DMS153 treated with DMSO at 0.1 percent for 48 hours (cell line): ENCODE results near the gene ZBTB43.
"Not testable (repeated sequence)": the region's sequence is repeated elsewhere in the genome, so short reads cannot be mapped to it uniquely, and the experiment has no call there.

Experiments
- DNase-seq: peaks from one replicate; lab custom pipeline; 2025; ENCODE audit not compliant: unreplicated experiment; lab: John Stamatoyannopoulos, UW

The ZBTB43 gene, protein sequence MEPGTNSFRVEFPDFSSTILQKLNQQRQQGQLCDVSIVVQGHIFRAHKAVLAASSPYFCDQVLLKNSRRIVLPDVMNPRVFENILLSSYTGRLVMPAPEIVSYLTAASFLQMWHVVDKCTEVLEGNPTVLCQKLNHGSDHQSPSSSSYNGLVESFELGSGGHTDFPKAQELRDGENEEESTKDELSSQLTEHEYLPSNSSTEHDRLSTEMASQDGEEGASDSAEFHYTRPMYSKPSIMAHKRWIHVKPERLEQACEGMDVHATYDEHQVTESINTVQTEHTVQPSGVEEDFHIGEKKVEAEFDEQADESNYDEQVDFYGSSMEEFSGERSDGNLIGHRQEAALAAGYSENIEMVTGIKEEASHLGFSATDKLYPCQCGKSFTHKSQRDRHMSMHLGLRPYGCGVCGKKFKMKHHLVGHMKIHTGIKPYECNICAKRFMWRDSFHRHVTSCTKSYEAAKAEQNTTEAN

DNA sequence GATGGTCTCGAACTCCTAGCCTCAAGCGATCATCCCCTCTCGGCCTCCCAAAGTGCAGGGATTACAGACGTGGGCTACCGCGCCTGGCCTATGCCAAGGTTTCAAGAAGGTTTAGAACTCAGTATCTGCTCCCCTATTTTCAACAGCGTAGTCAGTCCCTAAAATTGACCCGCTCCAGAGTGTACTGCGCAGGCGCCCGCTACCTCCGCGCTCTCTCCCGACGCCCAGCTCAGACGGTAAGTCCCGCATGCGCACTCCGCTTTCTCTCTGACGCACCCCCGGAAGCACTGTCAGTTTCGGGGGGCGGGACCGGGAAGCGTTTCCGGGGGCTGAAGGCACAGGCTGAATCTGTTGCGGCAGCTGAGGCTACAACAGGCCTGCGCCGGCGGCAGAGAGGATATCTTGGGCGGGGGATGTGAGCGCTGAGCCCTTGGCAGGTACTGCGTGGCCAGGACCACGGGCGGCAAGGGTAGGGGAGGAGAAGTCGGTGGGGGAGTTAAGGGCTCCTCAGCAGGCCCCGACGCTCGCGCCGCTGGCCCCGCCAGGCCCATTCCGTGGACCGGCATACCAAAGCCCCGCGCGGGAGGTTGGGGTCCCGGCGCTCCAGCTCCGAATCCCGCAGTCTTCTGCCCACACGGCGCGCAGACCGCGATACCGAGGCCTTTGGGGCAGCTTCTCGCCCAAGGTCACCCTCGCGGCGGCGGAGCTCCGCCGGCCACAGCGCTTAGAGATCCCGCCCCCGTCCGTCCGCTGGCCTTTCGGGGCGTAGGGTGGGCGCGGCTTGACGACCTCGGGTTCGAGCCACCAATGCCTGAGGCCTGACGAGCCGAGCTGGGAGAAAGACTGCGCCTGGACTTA is at the start of gene ZBTB43:
ZBTB43 (plus strand) TSS at position 345 of the 858 bp plus-strand sequence. CDS start 27,470 bp downstream, outside the sequence.
- DNase-seq: peak; percentile 84

DNA sequence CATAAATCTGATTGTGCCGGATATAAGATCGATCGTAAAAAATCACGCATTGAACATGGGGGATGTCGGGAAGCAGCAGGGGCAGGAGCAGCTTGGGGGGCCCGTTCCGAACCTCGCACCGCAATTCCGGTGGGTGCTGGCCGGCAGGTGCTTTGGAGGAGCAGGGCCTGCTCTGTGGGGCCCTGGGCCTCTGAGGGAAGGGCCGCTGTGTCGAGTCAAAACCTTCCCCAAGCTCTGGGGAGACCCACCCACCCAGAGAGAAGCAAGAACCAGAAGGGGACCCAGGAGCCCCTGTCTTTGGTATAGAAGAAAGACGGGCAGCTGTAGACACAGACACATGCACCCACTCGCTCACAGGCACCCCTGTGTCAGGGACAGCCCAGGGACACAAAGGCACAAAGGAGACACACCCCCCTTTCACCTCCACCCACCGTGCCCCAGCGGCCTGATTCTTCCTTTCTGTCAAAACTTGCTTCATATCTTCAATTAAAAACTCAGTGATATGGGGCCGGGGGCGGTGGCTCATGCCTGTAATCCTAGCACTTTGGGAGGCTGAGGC is 49.4 kb upstream of the ZBTB43 start:
- no peak for DNase-seq

DNA sequence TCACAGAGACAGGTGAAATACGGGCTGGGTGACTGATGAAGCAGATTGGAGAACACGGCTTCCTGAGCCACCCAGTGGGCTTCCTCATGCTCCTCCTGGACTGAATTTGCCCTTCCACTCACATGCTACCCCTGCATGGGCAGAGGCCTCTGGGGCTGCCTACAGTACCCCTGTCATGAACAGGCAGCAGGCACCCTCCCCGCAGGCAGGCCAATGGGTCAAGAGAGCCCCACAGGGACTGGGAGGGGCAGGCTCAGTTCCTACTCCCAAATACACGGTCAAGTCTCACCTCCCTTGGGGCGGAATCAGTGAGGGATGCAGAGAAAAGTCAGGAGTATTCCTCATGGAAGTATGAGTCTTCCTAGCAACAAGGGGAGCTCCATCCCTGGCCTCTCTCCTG is 48.6 kb upstream of the ZBTB43 start:
- no peak for DNase-seq

DNA sequence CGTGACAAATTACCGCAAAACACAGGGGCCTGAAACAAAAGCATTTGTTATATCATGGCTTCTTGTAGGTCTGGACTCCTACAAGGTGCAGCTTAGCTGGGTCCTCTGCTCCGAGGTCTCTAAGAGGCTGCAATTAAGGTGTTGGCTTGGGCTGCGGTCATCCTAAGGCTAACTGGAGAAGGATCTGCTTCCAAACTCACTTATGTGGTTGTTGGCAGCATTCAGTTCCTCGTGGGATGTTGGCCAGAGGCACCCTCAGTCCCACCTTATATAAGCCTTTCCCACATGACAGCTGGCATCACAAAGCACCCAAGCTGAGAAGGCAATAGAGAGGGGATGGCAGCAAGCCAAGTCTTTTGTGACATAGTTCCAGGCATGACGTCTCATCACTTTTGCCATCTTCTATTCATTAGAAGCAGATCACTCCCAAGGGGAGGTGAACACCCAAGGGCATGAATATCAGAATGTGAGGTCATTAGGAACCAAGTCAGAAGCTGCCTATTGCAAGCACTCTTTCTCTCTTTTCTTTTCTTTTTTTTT is 47.9 kb upstream of the ZBTB43 start:
- peak; percentile 51 for DNase-seq

DNA sequence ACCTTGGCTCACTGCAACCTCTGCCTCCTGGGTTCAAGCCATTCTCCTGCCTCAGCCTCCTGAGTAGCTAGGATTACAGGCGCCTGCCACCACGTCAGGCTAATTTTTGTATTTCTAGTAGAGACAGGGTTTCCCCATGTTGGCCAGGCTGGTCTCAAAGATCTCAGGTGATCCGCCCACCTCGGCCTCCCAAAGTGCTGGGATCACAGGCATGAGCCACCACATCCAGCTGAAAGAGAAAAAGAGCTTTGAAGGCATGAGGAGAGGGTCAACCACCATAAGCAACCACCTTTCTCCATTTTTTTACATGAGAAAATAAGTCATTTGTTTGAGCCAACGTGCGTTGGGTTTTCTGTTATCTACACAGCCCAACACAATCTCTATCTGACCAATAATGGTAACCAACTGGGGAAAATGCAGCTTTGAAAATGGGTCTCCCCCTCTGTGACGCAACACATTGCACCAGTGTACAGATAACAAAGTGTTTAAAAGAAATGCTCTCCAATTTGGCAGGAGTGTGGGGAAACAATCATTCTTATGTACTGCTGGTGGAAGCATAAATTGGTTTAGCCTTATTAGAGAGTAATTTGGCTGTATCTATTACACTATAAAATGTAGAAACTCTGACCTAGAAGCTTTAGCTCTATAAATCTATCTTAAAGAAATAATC is 45.8 kb upstream of the ZBTB43 start:
- DNase-seq: no peak

DNA sequence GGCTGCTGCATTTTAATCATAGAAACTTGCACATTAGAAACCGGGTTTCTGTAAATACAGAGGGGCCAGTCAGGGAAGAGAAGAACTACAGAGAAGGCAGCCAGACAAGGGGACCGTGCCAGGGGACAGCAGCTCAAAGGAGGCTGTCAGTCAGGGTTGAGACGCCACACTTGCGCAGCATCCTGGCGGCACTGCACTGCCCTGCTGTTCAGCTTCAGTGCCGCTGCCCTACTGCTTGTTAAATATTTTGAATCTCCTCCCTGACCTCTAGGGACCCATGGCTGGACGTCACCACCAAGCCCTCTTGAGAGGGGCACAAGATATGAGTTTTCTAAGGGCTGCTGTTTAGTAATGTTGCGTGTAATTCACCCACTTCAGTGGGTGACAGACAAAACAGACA is 43.6 kb upstream of the ZBTB43 start:
- DNase-seq: no peak

DNA sequence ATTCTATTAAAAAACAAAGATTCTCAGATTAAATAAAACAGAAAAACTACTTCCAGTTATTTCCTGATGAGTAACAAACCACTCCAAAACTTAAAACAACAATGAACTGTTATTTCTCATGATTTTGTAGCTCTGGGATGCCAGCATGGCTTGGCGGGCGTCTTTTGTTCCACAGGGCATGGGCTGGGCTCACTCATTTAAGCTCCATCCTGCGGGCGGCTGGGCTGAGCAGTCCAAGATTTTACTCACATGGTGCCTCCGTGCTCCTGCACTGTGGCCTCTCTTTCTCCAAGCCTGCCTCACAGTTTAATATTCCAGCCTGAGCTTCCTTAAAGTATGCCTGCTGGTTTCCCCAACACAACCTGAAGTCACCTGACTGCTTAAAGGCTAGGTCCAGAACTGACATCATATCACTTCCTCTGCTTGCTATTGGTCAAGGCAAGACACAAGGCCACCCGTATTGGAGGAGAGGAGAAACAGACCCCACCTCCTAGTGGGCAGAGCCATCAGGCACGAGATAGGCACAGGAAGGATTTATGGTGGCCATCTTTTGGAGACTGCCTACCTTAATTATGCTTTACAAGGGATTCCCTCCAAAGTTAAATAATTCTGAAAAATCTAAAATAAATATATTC is 41.6 kb upstream of the ZBTB43 start:
- no peak for DNase-seq

DNA sequence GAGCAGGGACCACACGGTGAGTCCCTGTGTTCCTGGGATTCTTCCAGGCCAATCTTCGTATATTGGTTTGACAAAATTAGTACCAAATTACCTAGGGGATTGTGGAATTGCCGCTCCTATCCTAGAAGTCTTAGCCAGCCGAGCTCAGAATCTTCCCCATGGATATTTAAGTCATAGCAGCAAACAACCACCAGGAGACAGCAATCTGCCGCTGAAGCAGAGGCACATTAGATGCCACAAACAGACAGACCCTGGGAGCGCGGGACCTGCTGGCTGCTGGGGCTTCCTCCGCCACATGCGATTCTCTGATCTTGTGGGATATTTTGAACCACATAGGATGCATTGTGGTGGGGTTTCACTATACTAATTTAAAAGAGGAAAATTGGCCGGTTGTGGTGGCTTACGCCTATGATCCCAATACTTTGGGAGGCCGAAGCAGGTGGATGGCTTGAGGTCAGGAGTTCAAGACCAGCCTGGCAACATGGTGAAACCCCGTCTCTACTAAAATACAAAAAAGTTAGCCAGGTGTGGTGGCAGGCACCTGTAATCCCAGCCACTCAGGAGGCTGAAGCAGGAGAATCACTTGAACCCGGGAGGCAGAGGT is 31.7 kb upstream of the ZBTB43 start:
- DNase-seq: no peak

DNA sequence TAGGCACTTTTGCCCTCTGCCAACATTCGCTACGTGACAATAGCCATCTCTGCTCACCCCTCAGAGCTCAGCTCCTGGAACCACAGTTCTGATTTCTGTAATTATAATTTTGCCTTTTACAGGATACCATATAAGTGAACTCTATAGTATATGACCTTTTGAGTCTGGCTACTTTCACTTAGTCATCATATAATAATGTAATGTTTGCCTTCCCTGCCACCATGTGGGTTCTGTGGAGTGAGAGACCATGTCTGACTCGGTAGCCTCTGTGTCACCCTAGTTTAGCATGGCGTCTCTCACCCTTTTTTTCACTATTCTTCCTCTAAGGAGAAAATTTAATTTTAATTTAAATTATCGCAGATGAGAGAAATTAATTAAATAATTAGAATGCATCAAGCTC is 28.9 kb upstream of the ZBTB43 start:
- no peak for DNase-seq

DNA sequence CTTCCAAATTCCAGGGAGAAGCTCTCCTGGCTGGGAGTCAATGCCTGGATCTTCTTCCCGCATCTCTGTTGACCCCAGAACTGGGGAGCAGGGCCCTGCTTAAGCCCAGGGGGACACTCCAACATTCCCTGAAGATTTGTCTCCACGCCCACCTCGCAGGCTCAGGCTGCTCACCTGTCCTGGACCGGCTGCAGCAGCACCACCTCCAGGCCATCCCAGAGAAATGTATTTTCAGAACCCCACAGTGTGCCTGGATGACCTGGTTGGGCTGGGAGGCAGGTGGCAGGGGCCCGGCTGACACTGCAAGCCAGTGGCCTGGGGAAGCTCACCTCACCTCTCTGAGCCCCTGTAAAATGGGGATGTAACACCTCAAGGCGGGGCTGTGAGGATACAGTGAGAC is 27.1 kb upstream of the ZBTB43 start:
- no peak for DNase-seq

DNA sequence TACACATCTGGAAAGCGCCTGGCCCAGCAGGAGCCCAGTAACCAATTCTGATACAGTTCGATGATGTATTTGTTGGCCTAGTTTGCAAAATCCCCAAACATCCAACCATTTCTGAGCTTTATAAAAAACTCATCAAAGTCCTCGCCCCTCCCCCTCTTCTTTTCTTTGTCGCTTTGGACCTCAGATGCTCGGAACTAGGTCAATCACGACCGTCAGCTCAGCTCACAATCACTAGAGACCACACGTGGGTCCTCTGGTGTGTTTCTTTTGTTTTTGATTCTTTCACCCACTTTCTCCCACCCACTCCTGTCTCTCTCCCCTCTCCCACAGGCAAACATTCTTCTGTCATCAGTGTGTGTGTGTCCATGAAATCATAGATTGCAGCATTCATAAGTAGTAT is 26.7 kb upstream of the ZBTB43 start:
- DNase-seq: no peak

DNA sequence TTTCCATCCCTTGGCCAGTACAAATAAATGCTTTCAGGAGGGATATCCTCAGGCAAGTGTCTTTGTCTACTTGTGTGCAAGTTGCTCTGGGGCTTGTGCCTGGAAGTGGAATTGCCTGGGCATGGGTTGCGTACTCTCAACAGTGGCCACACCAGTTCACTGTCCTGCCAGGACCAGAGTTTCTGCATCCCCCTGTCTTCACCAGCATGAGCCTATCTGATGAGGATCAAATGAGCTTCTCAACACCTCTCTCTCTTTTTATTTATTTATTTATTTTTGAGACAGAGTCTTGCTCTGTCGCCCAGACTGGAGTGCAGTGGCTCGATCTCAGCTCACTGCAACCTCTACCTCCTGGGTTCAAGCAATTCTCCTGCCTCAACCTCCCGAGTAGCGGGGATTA is 26.1 kb upstream of the ZBTB43 start:
- not testable (repeated sequence) for DNase-seq

DNA sequence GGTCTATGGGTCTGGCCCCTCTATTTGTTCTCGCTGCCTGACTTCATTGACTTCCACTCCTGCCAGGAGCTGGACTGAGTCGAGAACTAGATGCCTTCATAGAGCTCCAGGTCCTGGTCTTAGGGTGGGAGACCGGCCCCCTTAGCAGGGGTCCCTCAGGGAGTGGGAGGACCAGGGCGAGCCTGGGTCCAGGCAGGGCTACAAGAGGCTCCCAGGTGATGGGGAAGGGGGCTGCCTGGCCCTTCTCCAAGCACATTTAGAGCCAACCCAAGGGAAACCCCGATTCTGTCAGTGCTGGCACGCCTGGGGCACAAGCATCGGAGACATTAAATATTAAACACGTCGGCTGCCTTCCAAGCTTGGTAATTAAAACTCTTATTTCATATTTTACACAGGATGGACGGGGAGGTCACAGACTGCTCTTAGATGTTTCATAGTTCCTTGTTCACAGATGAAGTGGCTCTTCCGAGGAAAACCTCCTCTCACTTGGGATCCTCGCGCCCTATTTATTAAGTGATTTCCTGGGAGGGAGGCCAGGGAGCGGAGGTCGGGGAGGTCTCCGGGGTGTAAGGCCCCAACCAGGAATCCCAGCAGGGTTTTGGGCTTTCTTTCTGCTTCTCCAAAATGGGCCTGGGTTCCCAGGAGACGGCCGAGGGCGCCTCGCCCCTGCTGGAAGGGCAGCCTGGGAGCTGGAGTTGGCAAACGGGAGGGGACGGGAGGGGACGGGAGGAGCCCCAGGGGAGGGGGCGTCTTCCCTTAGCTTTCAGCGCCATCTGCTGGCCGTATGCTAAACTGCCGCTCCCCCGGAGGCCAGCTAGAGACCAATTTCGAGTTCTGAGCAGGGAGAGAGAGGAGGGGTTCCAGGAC is 23.4 kb upstream of the ZBTB43 start:
- peak; percentile 60 for DNase-seq

DNA sequence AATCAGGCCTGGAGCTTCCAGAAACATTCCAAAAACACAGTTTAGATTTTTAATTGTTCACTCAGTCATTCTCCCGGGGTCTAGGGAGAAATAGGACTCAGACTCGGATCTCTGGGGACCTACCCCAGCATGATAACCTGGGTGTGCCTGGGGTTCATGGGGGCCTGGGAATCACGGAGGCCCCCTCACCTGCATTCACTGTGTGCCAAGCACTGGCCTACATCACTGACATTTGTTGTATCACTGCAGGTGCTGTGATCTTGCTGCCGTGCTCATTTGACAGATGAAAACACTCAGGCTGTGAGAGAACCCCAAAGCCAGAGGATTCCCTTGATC is 22.8 kb upstream of the ZBTB43 start:
- no peak for DNase-seq

DNA sequence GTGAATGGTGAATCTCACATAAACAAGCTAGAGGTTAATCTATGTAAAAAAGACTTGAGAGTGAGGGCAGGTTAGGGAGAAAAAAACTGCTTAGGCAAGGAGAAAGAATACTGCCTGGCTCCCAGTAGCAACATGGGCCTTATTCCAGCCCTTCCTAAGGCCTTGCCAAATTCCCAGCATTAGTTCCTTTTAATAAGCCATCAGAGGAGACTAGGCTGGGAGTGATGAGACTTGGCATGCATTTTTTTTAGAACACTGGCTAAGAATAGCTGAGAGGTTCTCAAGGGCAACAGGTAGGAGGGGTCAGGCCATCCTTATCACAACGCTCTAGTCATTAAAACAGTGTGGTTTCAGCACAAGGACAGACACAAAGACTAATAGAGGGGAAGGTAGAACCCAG is 20.9 kb upstream of the ZBTB43 start:
- DNase-seq: no peak

DNA sequence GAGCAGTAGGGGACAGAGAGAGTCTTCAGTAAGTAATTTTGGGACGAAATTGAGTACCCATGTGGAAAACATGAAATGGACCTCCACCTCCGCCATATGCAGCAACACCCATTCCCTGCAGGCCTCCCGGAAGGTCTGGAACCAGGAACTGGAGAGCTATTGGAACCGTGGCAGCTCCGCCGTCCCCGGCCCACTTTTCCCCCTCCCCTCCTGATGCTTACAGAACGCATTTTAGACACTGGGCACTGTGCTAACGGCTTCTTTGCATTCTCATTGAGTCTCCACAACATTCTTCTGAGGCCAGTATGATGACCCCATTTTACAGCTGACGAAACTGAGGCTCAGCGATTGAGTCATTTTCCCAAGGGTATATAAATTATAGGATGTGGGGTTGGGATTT is 20.4 kb upstream of the ZBTB43 start:
- no peak for DNase-seq

DNA sequence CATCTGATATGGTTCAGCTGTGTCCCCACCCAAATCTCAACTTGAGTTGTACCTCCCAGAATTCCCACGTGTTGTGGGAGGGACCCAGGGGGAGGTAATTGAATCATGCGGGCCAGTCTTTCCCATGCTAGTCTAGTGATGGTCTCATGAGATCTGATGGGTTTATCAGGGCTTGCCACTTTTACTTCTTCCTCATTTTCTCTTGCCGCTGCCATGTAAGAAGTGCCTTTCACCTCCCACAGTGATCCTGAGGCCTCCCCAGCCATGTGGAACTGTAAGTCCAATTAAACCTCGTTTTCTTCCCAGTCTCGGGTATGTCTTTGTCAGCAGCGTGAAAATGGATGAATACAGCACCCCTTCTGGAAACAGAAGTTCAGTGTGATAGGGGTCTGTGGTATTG is 20.0 kb upstream of the ZBTB43 start:
- DNase-seq: not testable (repeated sequence)

DNA sequence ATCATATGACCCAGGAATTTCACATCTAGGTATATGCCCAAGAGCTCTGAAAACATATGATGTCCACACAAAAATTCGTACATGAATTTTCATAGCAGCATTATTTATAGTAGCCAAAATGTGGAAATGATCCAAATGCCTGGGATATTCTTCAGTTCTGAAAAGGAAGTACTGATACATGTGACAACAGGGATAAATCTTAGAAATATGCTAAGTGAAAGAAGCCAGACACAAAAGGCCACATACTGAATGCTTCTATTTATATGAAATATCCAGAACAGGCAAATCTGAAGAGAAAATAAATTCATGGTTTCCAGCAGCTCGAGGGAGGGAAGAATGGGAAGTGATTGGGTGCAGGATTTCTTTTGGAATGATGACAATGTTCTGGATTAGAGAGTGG is 16.8 kb upstream of the ZBTB43 start:
- DNase-seq: no peak

DNA sequence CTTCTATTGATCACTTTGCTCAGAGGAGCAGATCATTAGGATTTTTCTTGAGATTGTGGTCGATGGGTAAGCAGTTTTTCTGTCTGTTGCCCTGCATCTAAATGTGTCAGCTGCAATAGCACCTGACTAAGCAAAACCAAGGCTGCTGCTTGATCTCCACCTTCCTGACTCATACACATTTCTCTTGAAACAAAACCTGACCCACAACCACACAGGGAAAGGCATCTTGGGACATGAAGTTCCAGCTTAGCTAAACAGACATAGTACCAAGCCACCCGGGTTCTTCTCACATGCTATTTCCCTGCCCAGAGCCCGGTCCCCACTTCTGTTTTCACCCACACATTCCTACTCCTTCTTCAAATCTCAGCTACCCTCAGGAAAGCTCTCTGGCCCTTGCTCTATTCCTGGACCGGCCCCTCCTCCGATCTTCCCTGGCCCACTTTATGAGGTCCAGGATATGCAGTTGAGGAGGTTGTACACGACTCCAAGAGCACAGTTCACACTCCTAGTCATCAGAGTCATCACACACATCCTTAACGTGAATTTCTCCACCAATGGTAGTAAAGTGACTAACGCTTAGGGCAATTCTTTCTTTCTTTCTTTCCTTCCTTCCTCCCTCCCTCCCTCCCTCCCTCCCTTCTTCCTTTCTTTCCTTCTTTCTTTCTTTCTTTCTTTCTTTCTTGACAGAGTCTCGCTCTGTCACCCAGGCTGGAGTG is 16.0 kb upstream of the ZBTB43 start:
- no peak for DNase-seq
